NCI-H1694 (cell line): Measurements from ENCODE around the gene NLGN1.
A peak's percentile ranks its signal among the peaks of the same experiment; 100 is the strongest.

ENCODE experiments used
- DNase-seq: peaks from one replicate; lab custom pipeline; 2025; lab: John Stamatoyannopoulos, UW

Gene NLGN1

DNA sequence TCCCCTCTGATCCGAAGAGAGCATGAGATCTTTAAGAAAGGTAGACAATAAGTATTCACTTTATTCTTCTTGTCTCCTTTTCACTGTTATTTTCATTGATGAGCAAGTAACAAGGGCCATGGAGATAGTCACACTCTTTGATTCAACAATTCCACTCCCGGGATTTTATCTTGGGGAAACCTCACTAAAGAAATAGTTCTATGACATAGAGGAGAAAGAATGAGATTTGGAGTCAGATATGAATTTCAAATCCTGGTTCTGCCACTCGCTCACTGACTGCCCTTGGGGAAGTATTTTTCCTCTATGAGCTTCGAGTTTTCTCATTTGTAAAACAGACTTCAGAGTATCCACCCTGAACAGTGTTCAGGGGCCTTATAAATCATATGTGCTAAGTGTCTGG lies 514.6 kb downstream of the NLGN1 start:
- DNase-seq: no peak

GRCh38 chr3:173913397-173913796 lies 515.9 kb downstream of the NLGN1 start:
- DNase-seq: no peak

DNA sequence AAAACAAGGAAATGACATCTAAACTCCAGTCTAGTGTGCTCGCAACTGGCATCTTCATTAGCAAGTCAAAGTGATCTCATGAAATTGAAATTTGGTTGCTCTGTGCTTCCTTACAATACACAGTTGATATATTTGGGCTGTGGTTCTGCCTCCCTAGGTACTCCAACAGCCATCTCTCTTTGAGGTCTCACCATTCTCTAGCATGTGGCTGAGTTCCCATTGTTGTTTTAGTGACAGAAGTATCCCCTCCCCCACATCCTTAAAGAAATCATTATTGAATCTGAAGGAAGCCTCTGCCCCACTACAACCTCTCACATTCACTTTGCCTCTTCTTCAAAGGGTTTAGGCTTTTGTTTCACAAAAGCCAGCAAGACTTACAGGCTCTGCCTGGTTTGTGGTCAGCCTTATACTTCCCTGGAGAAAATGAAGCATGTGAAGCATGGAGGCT lies 516.5 kb downstream of the NLGN1 start:
- DNase-seq: no peak

DNA sequence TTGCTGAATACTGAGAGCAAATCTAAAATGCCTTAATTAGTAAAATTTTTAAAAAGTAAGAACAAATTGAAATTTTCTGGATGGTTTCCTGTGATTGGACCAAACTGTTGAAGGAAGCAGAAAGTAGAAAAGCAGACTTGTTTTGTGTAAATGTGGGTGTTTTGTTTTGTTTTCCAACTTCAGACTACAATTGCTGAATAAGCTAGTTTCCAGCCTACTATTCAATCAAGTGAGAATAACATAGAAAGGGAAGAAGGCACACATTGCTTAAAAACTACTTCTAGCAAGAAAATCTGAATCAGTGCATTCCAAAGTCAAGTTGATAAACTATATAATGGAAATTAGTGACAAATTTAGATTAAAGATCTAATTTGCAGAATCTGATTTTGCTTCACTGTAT lies 519.3 kb downstream of the NLGN1 start:
- no peak for DNase-seq

DNA sequence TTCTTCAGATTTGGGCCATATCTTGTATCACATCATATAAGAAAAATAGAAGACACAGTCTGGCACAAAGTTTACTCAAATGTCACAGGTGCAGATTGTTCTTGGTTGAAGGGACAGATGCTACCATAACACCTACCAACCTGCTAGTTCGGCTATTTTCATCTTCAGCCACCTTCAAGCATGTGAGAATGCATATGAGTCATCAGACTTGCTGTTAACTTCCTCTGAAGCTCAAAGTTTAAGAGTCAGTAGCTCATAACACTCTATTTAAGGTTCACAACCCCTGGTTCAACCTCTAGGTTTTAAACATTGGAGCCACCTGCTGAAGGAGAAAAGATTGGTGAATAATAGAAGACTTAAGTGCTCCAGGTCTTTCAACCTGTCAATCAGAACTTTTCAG lies 522.8 kb downstream of the NLGN1 start:
- DNase-seq: no peak

GRCh38 chr3:173921732-173922131 lies 524.2 kb downstream of the NLGN1 start:
- DNase-seq: no peak

GRCh38 chr3:173923204-173923603 lies 525.7 kb downstream of the NLGN1 start:
- no peak for DNase-seq

DNA sequence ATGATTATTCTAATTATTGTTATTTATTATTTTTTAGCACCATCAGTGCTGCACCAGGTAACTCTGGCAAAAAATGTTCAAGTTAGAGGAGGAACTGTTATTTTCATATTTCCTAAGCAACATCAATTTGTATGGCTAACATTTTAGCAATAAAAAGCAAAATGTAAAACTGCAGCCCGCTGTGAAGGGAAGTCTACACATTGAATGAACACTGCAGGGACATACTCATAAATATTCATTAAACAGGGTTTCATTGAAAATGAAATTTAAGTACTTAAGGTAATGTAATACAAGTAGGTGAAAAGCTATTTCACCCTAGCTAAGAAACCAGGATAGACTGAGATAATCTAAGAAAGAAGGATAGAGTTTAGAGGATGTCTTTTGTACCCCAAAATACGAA lies 532.7 kb downstream of the NLGN1 start:
- DNase-seq: no peak

DNA sequence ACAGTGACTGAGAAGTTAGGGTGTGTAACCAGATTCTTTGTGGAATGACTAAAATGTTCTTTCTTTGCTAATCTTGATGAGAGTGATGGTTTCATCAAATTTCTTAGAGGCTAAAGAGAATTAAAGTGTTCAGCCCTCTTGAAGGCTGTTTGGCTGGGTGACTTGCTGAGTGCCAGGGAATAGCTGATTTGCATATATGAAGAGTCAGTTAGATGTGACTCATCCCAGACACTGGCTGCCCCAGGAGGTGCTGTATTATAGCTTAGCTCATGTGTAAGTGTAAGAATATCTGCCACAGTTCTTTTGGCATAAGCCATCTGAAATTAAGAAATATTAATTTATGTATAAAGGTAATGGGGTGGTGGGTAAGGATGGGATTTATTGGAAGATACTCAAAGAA lies 535.1 kb downstream of the NLGN1 start:
- no peak for DNase-seq

DNA sequence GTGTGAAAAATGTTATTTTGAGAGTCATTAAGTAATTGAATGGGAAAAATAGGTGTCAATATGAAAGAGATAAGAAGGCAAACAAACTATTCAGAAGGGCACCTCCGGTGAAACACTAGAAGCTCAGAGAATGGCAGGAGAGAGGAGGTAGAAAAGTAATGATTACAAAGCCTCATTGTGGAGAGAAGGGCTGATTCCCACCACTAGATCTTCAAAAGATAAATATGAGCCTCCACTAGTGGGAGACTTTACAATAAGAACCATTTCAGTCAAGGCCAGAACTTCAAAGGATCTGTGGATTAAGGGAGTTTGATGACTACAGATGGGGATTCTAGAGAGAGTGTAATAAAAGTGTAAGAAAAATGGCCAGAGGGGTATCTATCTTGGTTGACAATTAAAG lies 535.6 kb downstream of the NLGN1 start:
- no peak for DNase-seq

- DNase-seq: no peak
Measured at GRCh38 chr3:173936316-173936715, 538.8 kb downstream of the NLGN1 start.

- DNase-seq: no peak
Measured at GRCh38 chr3:173938159-173938558, 540.6 kb downstream of the NLGN1 start.

- no peak for DNase-seq
Measured at GRCh38 chr3:173938616-173939015, 541.1 kb downstream of the NLGN1 start.

GRCh38 chr3:173939331-173939730 lies 541.8 kb downstream of the NLGN1 start:
- no peak for DNase-seq

GRCh38 chr3:173943264-173943663 lies 545.7 kb downstream of the NLGN1 start:
- DNase-seq: no peak

DNA sequence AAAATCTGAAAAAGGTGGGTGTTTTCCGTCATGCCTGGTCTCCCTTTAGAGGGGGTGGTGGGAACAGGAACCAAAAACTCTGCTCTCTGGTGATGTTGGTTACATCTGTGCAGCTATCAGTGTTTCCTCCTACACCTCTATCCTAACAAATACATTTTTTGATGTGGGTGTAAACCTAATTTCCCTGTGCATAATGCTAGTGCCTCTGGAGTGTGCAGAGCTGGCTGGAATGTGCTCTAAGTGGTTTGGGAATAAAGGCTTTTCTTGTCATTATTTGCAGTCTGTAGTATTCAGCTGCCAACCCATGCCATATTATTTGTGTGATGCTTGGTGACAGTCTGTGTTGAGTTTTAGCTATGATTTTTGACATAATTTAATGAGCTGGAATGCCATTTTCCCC lies 547.6 kb downstream of the NLGN1 start:
- peak; percentile 29 for DNase-seq

- DNase-seq: peak; percentile 40
Measured at GRCh38 chr3:173945806-173946205, 548.3 kb downstream of the NLGN1 start.

GRCh38 chr3:173954647-173955046 lies 557.1 kb downstream of the NLGN1 start:
- DNase-seq: no peak

GRCh38 chr3:173957646-173958045 lies 560.1 kb downstream of the NLGN1 start:
- no peak for DNase-seq

DNA sequence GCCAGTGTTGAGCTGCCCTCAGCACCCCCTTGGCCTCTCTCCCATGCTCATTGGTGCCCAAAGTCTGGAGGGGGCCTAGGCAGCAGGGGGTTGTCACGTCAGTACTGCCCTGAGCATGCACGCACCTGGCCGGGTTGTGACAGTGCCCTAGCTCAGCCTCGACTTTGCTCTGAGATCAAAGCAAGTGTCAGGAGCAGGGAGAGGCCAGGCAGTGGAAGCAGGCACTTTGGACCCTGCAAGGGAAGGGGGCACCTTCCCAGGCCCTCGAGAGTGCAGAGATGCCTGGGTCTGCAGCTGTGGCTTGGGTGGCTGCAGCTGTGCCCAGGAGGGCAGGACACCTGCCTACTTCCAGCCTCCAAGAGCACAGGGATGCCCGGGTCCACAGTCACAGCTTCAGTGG lies 561.3 kb downstream of the NLGN1 start:
- no peak for DNase-seq

DNA sequence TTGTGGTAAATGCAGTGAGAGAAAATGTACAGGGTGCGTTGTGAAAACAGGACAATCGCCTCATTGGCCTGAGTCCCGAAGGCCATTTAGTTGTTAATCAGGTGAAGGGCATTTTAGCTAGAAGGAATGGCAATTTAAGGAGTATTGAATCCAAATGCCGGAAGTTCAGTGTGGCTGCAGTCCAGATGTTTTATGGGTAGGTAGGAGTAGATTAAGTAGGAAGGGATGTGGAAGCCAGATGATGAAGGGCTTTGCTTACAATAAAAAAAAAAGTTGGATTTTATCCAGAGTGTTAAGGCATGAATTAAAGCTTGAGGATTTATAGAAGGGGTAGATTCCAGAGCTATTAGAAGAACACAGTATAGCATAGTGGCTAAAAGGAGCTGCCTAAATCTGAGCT lies 572.7 kb downstream of the NLGN1 start:
- no peak for DNase-seq

- DNase-seq: no peak
Measured at GRCh38 chr3:173976281-173976680, 578.7 kb downstream of the NLGN1 start.

- no peak for DNase-seq
Measured at GRCh38 chr3:173977747-173978146, 580.2 kb downstream of the NLGN1 start.

DNA sequence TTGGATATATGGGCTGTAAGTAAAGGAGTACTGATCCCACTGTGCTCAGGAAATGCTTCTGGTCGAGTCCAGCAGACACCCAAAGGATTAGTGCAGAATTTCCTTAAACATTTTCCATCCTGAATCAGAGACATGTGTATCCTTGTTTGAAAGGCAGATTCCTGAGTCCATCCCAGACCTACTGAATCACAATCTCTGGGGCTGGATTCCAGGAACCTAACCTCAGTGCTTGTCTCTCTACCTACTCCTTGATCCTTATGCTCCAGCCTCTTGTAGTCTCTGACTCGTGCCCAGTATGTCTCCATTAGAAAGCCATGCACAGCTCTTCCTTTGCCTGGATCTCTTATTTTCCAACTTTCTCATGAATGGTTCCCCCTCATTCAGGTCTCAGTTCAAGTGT lies 585.8 kb downstream of the NLGN1 start:
- DNase-seq: no peak

DNA sequence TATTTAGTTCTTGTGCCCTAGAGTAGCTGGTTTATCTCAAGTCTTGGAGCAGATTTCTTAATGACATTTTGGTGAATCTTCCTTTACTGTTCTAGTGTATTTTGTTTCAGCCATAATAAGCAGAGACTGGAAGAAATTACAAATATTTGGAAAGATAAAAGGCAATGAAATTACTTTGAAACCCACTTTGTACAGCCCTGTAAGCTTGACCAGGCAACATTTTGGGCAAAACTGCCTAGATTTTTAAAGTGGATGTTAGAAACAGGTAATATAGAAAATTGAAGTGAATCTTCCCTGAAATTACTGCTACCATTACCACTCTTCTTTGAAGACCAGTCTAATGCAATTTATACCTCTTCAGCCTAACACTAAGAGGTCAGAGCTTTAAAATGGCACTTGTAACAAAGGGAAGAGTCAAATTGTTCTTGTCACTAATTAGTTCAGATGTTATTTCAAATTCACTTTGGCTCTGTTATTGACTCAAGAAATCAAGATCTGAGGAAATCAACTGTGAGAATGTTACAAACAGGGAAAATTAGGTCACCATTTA lies 589.4 kb downstream of the NLGN1 start:
- DNase-seq: no peak
